HG03159 (cell line): ENCODE data around the gene FBXO27.
"Not testable (repeated sequence)": the region's sequence is repeated elsewhere in the genome, so short reads cannot be mapped to it uniquely, and the experiment has no call there.

Source experiments
- ATAC-seq: cut with Tn5 transposase; IDR thresholded peaks from one replicate; pipeline ENCODE4 v1.9.1; 2021; ENCODE audit warnings: mild to moderate bottlenecking, moderate library complexity; ENCODE audit not compliant: unreplicated experiment

Gene FBXO27, protein sequence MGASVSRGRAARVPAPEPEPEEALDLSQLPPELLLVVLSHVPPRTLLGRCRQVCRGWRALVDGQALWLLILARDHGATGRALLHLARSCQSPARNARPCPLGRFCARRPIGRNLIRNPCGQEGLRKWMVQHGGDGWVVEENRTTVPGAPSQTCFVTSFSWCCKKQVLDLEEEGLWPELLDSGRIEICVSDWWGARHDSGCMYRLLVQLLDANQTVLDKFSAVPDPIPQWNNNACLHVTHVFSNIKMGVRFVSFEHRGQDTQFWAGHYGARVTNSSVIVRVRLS

DNA sequence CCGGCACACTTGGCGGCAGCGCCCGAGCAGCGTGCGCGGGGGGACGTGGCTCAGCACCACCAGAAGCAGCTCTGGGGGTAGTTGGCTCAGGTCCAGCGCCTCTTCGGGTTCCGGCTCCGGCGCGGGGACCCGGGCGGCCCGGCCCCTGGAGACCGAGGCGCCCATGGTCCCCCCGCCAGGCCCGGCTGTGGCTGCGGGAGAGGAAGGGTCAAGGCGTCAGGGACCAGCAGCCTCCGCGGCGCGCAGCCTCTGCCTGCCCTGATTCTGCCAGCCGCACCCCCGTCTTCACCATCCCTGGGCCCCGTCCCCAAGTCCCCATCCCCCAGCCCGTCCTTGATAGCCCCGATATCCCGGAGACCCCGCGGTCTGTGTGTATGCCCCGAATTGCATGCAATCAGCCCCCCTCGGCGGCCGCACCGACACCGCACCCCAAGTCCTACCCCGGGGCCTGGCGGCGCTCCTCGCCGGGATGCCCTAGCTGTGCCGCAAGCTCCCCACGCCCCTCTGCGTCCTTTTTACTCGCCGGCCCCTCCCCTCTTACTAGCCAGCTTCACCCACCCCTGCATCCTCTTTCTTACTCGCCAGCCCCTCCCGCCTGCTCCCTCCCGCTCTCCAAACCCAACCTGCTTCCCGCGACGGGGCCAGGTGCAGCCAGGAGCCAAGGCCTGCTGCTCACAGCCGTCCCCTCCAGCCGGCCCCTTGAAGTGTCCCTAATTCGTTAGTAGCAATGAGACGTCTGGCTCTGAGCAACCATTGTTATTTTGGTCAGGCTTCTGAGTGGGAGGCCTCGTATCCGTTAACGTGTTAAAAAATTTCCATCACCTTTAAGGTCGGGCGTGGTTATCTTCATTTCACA is at the start of gene FBXO27:
TSS of gene FBXO27 (minus strand) at position 487 of the 856 bp plus-strand sequence. CDS start at position 165, 322 bp downstream.
- ATAC-seq, result no peak

DNA sequence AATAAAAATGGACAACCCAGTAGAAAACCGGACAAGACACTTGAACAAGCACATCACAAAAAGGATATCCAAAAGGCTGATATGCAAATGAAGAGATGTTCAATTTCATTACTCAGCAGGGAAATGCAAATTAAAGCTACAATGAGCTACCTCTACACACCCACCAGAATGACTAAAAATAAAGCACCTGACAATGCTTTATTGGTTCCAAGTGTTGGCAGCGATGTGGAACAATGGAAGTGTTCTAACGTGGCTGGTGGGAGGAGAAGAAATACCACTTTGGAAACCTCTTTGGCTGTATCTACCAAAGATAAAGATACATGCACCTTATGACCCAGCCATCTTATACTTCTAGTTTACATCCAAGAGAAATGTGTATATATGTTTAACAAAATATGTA is 48.1 kb upstream of the FBXO27 start:
- ATAC-seq, result no peak

DNA sequence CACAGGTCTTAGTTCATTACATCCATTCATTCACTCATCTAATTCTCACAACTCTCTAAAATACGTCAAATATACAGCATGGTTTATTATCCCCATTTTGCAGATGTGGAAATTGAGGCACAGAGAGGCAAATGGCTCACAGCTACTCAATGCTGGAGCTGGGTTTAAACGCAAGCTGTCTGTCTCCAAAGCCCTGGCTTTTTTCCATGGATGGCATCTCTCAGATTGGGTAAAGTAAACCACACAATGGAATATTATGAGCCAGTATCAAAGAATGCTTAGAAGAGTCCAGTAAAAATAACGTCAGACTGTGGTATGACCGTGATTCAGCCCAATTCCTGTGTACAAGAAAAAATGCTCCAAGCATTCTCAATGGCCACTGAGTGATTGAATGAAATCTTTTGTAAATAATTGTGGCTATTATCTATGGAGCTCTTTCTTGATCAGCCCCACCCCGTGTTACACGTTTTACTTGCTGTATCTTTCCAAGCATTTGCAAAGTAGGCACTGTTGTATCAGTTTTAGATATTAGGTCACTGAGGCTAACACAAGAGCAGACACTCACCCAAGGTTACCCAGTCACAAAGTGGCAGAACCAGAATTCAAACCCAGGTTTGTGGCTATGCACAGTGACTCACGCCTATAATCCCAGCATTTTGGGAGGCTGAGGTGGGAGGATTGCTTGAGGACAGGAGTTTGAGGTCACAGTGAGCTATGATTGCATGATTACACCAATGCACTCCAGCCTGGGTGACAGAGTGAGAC is 46.3 kb upstream of the FBXO27 start:
- no peak for ATAC-seq

DNA sequence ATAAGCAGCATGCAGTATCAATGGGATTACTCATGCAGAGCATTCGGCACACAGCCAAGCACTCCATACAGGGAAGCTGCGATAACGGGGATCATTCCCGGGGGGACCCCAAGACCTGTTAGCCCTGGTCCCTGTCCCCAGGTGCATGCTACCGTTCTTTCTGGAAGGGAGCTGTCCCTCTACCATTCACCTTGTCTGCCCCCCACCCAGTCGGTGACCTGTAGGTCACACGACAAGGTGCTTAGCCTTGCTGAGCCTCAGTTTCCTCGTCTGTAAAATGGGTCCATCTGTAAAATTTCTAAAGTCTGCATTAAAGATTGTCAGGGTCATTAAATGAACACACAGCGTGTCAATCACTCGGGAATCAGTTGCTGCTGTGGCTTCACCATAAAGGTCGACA is 45.0 kb upstream of the FBXO27 start:
- ATAC-seq, result no peak

DNA sequence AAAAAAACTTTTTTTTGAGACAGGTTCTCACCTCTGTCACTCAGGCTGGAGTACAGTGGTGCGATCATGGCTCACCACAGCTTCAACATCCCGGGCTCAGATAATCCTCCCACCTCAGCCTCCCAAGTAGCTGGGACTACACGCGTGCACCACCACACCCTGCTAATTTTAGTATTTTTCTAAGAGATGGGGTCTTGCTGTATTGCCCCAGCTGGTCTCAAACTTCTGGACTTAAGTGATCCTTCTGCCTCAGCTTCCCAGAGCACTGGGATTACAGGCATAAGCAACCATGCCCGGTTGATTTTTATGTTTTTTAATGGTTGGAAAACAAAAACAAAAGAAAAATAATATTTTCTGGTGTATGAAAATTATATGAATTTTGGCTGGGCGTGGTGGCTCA is 42.6 kb upstream of the FBXO27 start:
- no peak for ATAC-seq

DNA sequence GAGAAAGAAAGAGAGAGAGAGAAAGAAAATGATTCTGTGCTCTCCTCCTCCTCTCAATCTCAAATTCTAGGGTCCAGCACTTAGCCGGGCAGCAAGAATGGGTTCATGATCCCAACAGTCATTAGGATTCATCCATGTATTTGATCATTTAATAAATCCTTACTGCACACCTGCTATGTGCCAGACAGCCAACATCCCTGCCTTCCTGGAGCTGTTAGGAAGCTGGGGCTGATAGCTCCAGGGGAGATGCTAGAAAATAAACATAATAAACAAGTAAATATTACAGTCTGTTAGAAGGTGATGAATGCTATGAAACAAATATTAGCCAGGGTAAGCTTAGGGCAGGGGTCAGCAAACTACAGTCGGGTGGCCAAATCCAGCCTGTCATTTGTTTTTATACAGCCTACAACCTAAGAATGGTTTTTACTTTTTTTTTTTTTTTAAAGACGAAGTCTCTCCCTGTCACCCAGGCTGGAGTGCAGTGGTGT is 41.9 kb upstream of the FBXO27 start:
- no peak for ATAC-seq

DNA sequence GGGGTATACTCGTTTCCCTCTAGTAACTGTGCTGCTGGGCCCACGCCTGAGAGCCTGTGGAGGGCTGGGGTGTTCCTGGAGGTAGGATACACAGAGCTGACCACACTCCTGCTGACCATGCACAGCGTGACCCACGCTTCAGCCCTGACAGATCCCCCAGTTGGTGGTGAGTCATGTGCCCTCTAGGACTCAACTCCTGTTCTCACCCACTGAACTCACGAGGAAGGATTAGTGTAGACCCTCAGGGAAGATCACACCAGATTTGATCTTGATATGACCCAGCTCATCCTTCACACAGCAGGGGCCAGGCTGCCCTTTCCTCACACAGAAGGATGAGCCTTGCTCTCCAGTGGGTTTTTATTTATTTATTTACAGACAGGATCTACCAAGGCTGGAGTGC is 38.5 kb upstream of the FBXO27 start:
- no peak for ATAC-seq

DNA sequence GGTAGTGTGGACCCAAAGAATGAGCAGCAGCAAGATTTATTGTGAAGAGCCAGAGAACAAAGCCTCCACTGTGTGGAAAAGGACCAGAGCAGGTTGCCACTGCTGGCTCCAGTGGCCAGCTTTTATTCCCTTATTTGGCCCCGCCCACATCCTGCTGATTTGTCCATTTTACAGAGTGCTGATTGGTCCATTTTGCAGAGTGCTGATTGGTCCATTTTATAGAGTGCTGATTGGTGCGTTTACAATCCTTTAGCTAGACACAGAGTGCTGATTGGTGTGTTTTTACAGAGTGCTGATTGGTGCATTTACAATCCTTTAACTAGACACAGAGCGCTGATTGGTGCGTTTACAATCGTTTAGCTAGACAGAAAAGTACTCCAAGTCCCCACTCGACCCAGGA is 35.9 kb upstream of the FBXO27 start:
- not testable (repeated sequence) for ATAC-seq

DNA sequence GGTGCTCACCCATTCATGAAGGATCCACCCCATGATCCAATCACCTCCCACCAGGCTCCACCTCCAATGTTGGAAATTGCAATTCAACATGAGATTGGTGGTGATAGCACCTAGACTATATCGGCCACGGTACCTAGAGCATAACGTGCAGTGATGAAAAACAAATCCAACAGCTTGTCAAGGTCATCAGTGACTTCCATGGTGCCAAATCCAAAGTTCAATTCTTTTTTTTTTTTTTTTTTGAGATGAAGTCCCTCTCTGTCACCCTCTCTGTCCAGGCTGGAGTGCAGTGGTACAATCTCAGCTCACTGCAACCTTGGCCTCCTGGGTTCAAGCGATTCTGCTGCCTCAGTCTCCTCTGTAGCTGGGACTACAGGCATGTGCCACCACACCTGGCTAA is 34.8 kb upstream of the FBXO27 start:
- no peak for ATAC-seq

DNA sequence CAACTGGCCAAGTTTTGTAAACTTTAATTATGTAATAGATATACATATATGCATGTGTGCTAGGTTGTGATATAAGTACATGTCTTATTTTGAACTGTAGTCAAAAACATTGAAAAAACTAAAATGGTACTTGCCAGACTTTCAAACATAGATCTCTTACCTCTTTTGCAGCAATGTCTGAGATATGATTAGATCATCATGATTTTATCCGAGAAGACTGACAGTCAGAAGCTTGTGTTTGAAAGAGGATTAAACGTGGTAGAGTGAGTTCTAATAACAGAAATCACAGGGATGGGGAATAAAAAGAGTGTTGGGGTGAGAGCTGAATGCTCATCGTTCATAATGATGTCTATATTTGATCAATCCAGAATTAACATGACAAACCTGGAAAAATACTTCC is 33.6 kb upstream of the FBXO27 start:
- no peak for ATAC-seq

DNA sequence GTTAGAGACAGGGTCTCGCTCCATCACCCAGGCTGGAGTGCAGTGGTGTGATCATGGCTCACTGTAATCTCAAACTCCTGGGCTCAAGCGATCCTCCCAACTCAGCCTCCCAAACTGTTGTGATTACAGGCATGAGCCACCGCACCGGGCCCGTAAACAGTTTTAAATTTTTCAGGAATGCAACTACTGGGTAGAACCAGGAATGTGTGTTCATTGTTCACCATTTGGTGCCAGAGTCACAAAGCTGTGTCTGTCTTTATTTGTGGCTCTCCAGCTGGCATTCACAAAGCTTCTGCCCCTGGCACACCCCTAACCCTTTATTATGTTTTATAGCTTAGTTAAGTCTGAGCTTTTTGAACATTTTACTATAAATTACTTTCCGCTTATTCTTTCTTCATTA is 32.1 kb upstream of the FBXO27 start:
- no peak for ATAC-seq

DNA sequence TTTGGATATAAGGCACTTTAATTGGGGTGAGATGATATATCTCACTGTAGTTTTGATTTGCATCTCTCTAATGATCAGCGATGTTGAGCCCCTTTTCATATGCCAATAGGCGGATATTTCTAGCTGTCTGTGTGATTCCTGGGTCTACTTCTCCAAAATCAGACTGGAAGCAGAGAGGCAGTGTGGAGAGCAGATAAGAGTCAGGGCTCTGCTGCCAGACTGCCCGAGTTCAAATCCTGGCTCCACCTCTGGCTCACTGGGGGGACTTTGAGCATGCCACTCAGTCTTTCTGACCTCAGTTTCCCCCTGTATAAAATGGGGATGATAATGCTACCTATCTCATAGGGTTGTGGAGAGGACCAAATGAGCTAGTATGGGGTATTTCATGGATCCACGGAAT is 27.8 kb upstream of the FBXO27 start:
- ATAC-seq, result no peak

DNA sequence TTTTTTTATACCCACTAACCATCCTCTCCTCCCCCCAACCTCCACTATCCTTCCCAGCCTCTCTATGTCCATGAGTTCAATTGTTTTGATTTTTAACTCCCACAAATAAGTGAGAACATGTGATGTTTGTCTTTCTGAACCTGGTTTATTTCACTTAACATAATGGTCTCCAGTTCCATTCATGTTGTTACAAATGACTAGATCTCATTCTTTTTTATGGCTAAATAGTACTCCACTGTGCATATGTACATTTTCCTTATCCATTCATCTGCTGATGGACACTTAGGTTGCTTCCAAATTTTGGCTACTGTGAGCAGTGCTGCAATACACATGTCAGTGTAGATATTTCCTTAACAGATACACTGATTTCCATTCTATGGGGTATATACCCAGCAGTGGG is 27.0 kb upstream of the FBXO27 start:
- ATAC-seq, result no peak

DNA sequence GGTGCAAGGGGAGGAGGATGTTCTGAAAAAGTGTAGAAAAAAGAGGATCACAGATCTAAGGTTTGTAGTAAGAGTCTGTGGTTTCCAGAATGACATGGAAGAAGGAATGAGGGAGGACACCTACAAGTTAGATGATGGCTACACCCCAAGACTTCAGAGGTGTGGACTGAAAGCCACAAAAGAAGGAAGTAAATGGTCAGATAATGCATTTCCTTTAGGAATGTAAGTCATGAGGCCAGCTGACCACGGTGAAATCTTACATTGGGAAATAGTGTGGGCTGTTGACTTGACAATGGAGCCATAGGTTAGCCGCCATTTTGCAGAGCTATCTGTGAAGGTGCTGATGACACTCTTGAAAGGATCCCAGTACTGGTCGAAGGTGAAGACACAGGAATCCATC is 25.3 kb upstream of the FBXO27 start:
- no peak for ATAC-seq

DNA sequence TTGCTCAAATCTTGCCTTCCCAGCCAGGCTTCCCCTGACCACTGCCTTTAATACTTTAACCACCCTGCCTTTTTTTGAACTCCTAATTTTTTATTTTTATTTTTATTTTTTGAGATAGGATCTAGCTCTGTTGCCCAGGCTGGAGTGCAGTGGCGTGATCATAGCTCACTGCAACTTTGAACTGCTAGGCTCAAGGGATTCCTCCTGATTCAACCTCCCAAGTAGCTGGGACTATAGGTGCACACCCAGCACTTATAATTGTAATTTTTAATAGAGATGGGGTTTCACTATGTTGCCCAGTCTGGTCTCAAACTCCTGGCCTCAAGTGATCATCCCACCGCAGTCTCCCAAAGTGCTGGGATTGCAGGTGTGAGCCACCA is 21.7 kb upstream of the FBXO27 start:
- ATAC-seq, result no peak

DNA sequence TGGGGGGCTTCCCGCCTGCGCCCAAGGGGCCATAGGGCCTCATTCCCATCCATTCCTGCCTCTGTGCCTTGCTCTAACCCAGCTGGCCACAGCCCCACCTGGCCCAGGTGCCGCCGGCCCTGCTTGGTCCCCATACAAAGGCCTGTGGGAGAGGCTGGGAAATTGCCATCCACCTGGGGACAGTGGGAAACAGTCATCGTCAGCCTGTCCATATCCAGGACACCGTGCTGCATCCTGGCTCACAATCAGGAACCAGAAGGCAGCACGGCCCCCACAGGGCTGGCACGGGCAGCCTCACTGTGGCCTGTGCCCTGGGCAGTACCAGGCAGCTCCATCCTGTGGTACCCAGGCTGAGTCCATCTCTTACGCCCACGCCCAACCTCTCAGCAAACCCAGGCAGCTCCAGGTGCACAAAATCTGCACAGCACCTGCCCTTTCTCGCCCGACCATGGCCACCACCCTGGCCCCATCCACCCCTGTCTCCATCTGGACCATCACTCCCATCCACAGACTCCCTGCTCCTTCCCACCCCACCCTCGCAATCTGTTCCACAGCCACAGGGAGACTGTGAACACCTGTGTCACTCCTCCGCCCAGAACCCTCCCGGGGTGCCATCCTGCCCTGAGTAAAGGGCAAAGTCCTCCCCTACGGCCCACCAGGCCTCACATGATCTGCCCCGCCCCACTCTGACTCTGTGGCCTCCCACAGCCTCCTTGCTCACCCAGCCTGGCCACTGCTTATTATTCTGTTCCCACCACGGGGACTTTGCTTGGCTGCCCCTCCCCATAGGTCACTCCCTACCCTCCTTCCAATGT is 21.1 kb upstream of the FBXO27 start:
- ATAC-seq, result no peak

DNA sequence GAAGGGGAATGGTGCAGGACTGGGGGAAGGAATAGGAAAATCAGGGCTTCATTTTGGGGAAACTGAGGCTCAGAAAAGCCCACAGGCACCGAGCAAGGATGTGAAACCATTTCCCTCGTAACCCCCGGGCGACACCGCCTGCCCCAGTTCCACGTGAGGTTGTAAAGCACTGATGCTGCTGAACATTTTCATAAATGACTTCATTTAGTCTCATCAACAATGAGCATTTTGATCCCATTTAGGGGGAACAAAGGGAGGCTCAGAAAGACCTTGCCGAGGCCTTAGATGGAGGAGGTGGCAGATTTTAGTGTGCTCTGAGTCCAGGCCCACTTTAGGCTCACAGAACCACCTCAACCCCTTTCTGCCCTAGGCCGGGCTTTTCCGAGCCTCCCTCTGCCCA is 20.5 kb upstream of the FBXO27 start:
- ATAC-seq, result no peak

DNA sequence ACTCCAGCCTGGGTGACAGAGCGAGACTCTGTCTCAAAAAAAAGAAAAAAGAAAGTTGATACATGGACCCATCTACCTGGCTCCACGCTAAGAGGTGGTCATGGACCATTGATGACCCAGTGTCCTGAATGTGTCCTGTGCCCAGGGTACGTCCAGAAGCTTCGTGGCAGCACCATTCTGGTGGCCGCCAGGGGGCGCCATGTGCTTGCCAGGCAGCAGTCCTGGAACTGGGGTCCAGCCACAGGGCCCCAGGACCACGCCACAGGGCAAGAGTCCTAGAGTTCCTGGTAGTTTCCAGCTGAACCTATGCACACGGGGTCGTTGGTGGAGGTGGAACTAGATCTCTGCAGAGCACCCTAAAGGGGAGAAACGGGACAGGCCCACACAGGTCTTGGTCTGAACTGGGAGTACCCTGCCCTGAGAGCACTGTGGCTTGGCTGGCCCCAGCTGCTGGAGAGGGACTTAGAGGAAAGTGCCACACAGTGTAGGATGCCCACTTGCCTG is 19.9 kb upstream of the FBXO27 start:
- no peak for ATAC-seq

DNA sequence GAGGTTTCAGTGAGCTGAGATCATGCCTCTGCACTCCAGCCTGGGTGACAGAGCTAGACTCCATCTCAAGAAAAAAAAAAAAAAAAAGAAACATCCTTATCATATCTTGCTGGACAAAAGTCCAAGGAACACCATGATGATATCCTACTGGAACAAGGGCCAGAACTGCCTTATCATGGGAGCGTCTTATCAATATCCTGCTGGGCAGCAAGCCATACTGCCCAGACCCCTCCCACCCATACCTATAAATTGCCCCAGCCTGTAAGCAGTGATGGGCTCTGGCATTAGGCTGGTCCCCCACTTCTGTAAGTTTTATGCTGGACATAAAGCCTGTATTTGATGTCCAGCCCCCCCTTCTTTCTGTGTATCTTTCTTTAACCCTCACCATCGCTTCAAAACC is 14.7 kb upstream of the FBXO27 start:
- no peak for ATAC-seq

DNA sequence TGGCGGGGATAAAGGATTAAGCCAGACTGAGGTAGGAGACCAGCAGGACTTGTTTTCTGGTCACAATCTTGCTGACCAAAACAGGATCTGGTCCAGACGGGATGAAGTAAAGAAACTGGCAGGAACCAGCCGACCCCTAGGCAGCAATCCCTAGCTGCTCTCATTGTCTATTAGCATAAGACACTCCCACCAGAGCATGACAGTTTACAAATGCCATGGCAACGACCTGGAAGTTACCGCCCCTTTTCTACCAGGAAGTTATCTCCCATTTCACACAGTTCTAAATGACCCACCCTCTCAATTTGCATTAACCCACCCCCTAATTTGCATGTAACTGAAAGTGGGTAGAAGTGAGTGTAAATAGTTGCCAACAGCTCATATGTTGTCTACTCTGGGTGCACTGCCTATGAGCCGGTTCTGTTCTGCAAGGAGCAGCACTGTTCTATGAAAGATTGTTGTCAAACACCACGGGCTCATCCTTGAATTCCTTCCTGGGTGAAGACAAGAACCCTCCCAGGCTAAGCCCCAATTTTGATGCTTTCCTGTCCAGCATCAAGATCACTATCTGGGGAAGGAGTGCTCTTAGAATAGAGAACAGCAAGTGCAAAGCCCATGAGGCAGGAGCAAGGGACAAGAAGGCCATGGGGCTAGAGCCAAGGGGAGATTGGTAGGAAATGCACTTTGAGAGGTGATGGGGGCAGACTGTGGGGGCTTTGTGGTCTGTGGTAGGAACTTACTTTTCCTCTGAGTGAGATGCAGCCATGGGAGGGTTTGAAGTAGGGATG is 13.9 kb upstream of the FBXO27 start:
- ATAC-seq, result no peak
